HG02642 (cell line): ENCODE results near the gene ARL5B.

ENCODE experiments used
- ATAC-seq: cut with Tn5 transposase; IDR thresholded peaks from one replicate; pipeline ENCODE4 v1.9.1; 2021; ENCODE audit warnings: mild to moderate bottlenecking; ENCODE audit not compliant: unreplicated experiment, poor library complexity

ARL5B gene

DNA sequence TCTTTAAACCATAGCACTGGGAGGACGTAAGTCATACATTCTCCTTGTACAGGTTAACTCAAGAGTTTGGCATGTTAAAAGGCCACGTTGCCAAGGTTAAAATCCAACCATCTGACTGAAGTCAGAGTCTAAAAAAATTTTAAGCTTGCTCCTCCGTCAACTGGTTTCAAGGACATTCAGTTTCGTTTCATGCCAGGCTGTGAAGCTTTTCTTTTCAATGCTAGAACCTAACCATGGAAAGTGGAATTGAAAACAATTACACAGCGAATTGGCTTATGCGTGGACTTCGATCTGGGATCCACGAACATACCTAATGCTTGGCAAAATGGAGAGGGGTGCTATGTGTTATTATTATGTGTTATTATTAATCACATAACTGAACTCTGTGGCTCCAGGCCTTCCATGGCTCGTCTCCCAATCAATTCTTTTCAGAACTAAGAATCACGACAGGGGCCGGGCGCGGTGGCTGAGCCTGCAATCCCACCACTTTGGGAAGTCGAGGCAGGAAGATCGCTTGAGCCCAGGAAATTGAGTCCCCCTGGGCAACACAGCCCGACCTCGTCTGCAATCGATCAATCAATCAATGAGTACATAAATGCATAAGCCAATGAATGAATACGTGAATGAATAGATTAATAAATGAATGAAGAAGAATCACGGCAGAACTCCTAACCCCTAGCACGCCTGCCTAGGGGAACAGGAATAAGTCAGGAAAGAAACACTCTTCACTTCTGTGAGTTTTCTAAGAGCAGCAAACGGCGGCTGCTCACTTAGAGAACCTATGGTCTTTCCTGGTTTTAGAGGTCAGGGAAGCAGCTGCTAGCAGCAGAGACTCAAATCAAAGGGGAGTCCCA lies 733 bp upstream of the ARL5B start:
- ATAC-seq: peak; percentile 3

DNA sequence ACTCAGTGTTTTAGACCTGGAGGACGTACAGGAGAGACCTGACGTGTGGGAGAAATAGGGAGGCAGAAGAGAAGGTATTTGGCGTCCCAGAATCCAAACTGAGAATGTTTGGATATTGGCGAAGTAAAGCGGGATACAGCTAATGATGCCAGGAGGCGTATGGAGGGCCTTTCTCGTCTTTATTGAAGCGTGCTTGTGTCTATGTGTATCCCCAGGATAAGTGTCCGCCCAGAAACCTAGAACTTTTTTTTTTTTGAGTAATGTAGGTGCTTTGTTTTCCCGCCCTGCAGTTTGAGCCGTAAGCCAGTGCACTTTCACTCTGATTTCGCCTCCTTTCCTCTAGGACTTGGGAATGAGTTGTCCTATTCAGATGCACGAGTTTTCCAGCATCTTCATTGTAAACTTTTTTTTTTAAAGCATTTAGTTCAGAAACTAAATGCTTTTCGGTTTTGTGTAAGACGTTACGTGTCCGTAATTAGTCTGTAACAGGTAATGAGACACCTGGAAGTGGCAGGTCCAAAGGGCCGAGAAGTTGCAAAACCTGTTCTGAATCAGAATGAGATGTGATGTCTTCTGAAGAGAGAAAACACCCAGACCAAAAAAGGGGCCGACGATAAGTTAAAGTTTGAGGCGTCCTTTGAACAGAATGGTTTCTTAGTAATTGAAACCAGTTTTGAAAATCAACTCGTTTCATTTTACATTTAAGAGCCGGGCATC lies 746 bp downstream of the ARL5B start:
- peak; percentile 21 for ATAC-seq

DNA sequence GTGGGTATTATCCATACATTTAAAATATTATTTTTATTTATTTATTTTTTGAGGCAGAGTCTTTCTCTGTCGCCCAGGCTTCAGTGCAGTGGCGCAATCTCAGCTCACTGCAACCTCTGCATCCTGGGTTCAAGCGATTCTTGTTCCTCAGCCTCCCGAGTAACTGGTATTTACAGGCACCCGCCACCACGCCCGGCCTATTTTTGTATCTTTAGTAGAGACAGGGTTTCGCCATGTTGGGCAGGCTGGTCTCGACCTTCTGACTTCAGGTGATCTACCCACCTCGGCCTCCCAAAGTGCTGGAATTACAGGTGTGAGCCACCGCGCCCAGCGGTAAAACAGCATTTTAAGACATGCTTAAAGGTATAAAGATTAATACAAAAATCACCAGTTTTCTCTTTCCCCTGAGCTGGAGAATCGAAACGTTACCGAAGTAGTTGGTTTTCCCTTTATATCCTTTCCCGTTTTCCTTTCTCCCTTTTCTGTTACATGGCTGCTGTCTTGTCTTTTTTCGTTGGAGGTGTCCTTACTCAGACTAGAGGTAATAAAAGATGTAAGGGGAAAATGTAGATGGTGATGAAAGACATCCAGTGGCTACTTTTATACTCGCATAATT lies 1.7 kb downstream of the ARL5B start:
- ATAC-seq: no peak

DNA sequence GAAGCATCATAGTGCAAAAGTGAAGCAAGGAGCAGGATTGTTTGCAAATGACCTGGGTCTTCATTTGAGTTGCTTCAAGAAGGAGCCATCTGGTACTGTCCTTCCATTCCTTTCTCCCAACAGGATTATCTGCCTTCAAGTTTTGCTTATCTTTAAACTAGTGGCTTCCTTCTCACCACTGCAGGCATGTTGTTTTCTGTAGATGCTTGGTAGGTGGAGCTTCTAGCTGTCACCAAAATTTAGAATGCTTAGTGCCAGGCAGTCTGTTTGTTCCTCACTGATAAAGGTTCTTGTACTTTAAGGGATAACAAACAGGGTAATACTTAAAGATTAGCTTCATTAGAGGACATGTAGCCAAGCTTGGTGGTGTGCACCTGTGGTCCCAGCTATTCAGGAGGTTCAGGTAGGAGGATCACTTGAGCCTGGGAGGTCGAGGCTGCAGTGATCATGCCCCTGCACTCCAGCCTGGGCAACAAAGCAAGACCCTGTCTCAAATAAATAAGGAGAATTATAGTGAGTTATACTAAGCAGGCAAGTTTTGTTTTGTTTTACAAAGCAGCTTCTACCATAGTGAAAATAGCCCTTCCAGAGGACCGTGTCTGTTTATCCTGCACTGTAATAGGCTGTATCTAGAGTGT lies 5.7 kb downstream of the ARL5B start:
- no peak for ATAC-seq

DNA sequence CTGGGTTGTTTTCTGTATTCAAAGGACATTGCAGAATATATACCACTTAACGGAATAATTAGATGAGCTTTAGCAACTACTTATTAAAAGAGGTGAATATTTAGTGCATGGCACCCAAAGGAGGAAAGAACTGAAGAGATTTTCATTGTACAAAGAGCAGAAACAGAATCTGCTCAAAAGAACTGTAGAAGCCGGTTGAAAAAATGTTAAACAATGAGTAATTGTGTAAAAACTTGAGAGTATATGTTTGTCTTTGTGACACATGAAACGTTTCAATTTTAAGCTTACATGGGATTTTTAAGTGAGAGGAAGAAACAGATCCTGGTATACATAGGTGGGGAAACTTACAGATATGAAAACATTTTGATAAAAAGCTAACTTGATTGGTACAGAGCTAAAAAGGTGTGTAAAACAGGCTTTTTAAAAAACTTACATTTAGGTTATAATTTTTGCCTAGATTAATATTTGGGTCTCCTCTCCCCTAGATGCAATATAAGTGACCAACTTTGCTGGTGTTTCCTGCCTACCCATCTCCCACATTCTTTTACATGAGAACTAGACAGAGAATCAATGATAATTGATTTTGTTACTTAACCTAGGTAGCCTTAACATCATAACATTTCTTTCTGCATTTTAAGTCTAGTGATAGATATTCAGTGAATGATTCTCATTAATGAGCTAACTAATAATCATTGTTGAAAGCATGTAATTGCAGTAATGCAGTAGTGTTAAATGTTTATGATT lies 6.8 kb downstream of the ARL5B start:
- no peak for ATAC-seq

DNA sequence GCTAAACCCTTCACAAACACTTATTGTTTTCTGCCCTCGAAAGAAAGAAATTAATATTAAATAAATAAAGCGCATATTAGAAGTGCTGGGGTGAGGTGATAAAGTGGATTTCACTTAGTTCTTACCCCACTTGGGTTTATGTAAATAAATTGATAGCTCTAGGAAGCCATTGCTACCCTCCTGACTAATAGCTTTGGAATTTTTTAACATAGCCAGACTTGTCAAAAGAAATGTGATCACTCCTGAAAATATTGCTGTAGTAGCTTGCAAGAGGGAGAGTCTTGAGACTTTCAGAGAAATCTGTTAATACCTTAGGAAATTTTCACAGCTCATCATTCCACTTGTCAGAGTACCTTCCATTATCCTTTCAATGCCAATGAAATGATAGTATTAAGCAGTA lies 7.6 kb downstream of the ARL5B start:
- no peak for ATAC-seq

DNA sequence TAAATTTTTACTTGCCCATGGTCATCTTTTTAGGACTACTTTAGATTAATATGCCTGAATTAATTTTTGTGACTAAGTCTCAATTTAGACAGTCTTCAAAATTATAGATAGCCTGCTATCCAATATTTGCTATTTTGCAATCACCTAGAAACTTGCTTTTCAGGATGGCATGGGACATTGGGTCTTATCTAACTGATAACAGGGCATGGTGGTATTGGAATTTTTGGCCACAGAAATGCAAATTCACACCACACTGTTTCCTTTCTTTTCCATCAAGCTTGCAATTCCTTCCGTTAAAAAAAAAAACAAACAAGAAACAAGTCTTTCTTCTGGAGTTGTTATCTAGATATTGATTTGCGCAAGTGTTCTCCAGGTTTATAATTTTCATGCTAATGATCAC lies 8.8 kb downstream of the ARL5B start:
- ATAC-seq: no peak

DNA sequence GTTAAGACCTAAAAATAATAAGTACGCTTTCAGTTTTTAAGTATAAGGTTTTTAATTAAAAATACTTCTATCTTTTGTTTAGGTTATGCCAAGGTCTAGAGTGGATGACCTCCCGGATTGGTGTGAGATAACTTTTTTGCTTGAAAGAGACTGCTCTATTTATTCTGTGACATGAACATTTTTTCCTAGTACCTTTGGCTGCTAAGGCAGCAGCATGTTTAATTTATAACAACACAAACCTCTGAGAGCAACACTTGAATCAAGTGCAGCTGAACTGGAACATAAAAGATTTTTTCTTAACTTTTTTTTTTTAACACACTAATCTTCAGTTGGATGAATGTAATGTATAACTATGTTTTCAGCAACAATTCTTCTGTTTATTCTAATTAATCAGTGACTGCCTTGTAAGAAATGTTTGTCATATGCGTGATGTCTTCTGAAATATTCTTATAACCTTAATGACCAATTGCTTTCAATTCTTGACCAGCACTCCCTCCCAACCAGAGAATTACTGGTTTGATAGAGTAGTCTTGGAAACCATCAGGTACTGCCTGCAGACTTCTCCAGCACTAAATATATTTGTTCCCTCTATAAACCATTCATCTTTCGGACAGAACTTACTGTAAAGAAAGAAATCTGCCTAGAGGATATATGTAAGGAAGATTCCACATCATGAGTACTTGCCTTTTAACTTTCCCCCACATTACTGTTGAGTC lies 16.0 kb downstream of the ARL5B start:
- no peak for ATAC-seq

DNA sequence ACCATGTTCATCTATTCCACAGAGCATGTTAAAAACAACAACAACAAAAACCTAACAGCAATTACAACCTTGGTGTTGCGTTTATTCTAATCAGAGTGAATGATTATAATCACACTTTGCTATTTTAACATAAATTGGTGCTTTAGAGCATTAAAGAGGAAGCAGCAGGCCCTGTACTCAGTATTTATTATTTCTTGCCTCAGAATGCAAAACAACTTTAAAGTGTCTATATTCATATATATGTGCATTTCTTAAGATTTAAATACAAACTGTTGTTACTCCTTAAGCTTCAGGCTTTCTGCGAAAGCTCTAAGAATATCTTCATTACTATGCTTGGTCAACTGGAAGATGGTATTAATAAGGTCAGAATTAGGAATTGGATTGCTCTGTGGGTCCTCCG lies 21.5 kb downstream of the ARL5B start:
- ATAC-seq: no peak

DNA sequence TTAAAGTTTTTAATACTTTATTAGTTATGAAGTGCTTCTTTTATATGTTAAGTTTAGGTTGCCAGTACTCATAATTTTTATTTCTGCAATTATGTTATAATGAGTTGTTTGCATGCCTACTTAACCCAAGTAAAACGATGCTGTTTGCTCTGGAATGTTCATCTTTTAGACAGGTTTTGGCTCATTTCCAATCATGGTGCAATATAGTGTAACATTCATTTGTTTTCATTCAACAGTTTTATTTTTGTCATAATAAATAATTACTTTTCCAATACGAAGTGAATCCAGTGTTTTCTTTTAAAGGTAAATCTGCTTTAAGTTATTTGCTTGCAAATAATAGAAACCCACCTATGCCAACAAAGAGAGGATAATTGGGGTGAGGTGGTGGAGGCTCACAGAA lies 22.1 kb downstream of the ARL5B start:
- ATAC-seq: no peak

DNA sequence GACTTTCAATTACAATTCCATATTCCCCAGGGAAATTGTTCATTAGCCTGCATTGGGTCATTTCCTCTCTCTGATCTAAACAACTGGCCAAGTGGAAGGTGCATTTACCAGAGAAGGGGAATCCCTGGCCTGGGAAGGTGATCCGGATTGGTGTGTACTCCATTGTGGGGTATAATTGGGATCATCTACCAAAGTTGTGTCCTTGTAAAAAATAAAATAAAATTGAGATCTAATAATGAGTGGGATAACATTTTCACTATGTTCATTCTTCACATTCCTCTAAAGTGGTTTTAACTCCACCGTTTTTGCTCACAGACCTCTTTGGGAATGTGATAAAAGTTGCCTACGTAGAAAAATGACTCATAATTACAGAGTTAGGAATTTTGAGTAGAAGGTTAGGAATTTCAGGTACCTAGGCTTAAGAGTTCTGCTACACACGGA lies 22.8 kb downstream of the ARL5B start:
- ATAC-seq: no peak

DNA sequence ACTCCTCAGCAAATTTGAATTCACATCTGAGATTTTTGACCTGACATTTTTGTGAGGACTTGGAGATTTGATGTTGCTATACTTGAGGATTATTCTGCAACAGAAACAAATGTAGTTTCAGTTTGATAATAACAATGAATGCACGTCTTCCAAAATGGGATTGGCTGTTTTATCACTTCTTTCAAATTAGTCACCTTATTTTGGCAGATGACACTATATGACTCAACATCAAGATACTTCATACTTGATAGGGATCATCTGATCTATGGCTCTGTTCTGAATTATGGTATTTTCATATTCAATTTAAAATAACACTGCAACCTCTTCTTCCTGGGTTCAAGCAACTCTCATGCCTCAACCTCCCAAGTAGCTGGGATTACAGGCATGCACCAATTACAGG lies 24.2 kb downstream of the ARL5B start:
- no peak for ATAC-seq

DNA sequence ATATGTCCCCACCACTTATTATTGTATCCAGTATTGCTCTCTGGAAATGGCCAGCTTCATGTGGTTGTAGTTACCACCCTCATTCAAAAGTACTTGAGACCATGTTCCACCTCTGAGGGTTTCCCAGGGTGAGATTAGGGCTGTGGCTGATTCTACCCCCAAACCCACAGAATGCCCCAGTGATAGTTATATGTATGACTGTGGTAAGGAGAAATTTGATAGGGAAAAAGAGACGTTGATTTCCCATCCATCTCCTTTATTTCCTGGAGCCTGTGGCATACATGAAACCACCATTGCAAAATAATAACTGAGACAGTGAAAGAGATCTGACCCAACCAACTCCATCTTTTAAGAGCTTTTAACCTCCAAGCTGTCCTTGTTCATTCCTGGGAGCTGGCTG lies 25.2 kb downstream of the ARL5B start:
- no peak for ATAC-seq

DNA sequence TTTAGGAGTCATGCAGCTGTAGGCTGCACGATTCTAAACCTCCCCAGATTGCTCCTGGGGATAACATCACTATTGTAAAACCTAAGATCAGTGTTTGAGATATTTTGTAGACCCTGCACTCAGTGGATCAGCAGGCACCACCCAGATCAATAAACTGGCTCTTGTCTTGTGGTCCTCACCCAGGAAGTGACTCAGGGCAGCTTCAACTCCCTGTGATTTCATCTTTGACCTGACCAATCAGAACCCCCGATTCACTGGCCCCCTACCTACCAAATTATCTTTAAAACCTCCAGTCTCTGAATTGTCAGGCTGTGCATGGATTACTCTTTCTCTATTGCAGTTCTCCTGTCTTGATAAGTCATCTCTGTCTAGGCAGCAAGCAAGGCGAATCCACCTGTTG lies 25.7 kb downstream of the ARL5B start:
- no peak for ATAC-seq

DNA sequence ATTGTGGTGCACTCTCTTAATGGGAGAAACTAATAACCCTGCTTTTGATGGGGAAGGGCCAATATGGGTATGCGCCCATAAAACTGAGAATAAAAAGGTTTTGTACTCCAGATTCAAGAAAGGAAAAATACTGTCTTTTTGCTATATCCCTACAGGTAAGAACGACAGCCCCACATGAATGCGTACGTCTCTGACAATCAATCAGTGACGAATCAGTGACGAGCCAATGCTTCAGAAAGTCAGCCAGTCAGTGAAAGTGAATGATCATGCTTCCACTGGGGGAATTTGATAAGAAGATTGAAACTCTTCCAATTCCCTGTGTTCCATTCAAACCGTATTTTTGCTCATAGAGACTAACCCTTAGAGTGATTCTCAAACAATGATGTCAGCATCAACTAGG lies 26.3 kb downstream of the ARL5B start:
- ATAC-seq: no peak

DNA sequence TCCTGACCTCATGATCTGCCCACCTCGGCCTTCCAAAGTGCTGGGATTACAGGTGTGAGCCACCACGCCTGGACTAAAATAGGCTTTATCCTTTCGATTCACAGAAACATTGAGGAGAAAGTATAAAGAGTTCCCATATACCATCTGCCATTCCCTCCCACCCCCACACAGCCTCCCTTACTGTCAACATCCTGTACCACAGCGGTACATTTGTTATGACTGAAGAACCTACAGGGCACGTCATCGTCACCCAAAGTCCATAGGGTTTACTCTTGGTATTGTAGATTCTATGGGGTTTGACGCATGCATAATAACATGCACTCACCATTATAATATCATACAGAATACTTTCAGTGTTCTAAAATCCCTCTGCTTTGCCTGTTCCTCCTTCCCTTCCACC lies 28.0 kb downstream of the ARL5B start:
- no peak for ATAC-seq

DNA sequence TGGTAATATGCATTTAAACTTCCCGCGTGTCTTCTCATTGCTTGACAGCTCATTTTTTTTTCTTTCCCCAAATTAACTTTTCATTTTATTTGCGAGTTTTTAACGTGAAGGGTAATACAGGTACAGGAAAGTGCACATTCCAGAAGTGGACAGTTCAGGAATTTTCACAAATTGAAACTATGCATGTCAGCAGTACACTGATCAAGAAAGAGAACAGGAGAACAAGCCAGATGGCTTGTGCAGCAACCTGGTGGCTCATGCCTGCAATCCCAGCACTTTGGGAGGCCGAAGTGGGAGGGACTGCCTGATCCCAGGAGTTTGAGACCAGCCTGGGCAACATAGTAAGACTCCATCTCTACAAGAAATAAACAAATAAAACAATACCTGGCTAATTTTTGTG lies 28.5 kb downstream of the ARL5B start:
- no peak for ATAC-seq

DNA sequence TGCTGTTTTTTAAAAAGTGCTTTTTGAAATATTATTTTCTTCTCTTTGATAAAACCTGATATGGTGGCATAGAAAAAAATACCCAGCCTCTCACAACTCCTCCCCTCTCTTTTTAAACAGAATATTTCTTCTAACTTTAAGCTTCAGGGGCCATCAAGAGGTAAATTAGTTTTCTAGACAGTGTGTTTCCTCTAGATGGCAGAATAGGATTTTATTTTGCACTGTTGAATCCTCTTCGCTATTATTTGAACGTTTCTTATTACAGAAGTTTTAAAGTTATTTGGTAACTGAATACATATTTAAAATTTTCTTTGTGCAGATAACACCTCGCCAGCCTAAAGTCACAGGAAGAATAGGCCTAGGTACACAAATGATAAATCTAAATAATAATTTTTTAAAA lies 30.3 kb downstream of the ARL5B start:
- ATAC-seq: no peak

DNA sequence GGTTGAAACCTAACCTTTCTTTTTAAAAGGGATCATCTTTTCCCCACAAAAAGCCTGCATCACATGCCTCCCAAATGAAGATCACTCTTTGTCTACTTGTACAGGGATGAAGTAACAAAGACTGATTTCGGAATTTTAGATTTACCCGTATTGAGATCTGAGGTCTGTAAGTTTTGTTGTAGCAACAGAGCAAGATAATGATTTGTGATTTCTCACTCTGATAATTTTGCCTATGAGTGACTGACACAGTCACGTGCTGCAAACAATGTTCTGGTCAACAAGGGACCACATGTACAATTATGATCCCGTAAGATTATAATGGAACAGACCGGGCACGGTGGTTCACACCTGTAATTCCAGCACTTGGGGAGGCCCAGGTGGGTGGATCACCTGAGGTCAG lies 31.3 kb downstream of the ARL5B start:
- ATAC-seq: no peak
